Neural progenitor cell (in vitro differentiated cells): ENCODE measurements around the gene BTRC.
A peak's percentile ranks its signal among the peaks of the same experiment; 100 is the strongest.

Experiments used
- CTCF ChIP-seq: fragments of 200-600 bp; sonication (generic); IDR thresholded peaks from 2 replicates; pipeline ENCODE4 v1.5.1; 2017; ENCODE audit warnings: antibody characterized with exemption, mild to moderate bottlenecking
- EZH2phosphoT487 ChIP-seq: fragments of 200-600 bp; sonication (generic); IDR thresholded peaks from 2 replicates; pipeline ENCODE4 v1.6.1; 2017; ENCODE audit warnings: antibody characterized with exemption

- no peak for TF ChIP-seq CTCF
- peak; percentile 51 for TF ChIP-seq EZH2phosphoT487
Measured at GRCh38 chr10:101529207-101529606, 175.2 kb downstream of the BTRC start.
